Upper lobe of right lung (tissue), 1 donor: ENCODE measurements around the gene TAAR6. TPM values are rescaled to one million over a fixed set of nuclear protein-coding genes. Genes with fewer than 3 reads are reported as not detected.
"Not testable (repeated sequence)": the region's sequence is repeated elsewhere in the genome, so short reads cannot be mapped to it uniquely, and the experiment has no call there.

ENCODE experiments used
- ATAC-seq: fragments of 200-7000 bp; cut with Tn5 transposase; one replicate; pipeline ENCODE4 v1.9.1; 2020; ENCODE audit warnings: mild to moderate bottlenecking, moderate library complexity
- DNase-seq: peaks from one replicate; pipeline ENCODE4 v3.0.0-alpha.2; 2020
- H3K27ac ChIP-seq: fragments of 200-600 bp; one replicate; pipeline ENCODE4 v1.8.0; 2022
- H3K27me3 ChIP-seq: fragments of 200-600 bp; one replicate; pipeline ENCODE4 v1.8.0; 2022; ENCODE audit warnings: mild to moderate bottlenecking
- H3K36me3 ChIP-seq: fragments of 200-600 bp; one replicate; pipeline ENCODE4 v1.8.0; 2022
- H3K4me1 ChIP-seq: fragments of 200-600 bp; one replicate; pipeline ENCODE4 v1.8.0; 2022
- H3K4me3 ChIP-seq: fragments of 200-600 bp; one replicate; pipeline ENCODE4 v1.8.0; 2022; ENCODE audit warnings: mild to moderate bottlenecking
- H3K9me3 ChIP-seq: fragments of 200-600 bp; one replicate; pipeline ENCODE4 v1.8.0; 2022
- CTCF ChIP-seq: fragments of 200-600 bp; IDR thresholded peaks from one replicate; pipeline ENCODE4 v1.8.0; 2022; ENCODE audit warnings: antibody characterized with exemption
- intact Hi-C: fragments of 100-400 bp; cut with DNase I; formaldehyde crosslinking; loops from one replicate; pipeline ENCODE4 v1.11.0; 2022
- total RNA-seq: library from RNA; stranded (reverse); fragmentation: NEBNext Ultra II Directional; extraction: Animal tissue kit (Norgen Biotek cat#: 25700); gene quantifications from one replicate; pipeline ENCODE4 v1.2.1, GENCODE V29; 2021
- donor health status: DM: no; HTN: yes; CAD: no; lungs with severe emphysema.

TAAR6 gene
- total RNA-seq, 1 donor from 2014 or later = not detected

GRCh38 chr6:132527791-132528190 lies 42.3 kb upstream of the TAAR6 start:
- ATAC-seq (no peak), DNase-seq (no peak)
- Histone ChIP-seq H3K36me3 (no peaks in the 10 kb centered on the region), H3K27ac (no peak overlapping the region), H3K4me3 (no peak overlapping the region), H3K9me3 (no peaks in the 10 kb centered on the region), H3K4me1 (no peaks in the 10 kb centered on the region), H3K27me3 (peaks cover 11% of the 10 kb centered on the region)
- TF ChIP-seq CTCF = no peak
- intact Hi-C loops = no loop called here

- Histone ChIP-seq H3K36me3 (no peaks in the 10 kb centered on the region), H3K27me3 (peaks cover 11% of the 10 kb centered on the region), H3K9me3 (no peaks in the 10 kb centered on the region), H3K4me3 (no peak overlapping the region), H3K27ac (no peak overlapping the region), H3K4me1 (no peaks in the 10 kb centered on the region)
- DNase-seq (no peak), ATAC-seq (peak; percentile 84)
- TF ChIP-seq CTCF = peak; percentile 87
- intact Hi-C loops = no loop called here
Observed at GRCh38 chr6:132530293-132530974, 39.7 kb upstream of the TAAR6 start.

- ATAC-seq, H3K9me3 ChIP-seq, DNase-seq, H3K27ac ChIP-seq, H3K36me3 ChIP-seq, H3K4me3 ChIP-seq, H3K4me1 ChIP-seq, intact Hi-C loops: not testable (repeated sequence)
- H3K27me3 ChIP-seq = peaks cover 14% of the 10 kb centered on the region
Observed at GRCh38 chr6:132534546-132534945, 35.6 kb upstream of the TAAR6 start.

GRCh38 chr6:132537145-132537544 lies 33.0 kb upstream of the TAAR6 start:
- no peak for DNase-seq
- peaks cover 8% of the 10 kb centered on the region for H3K27me3 ChIP-seq
- no peak for ATAC-seq
- no peak overlapping the region for H3K4me3 ChIP-seq
- no peaks in the 10 kb centered on the region for H3K9me3 ChIP-seq
- TF ChIP-seq CTCF = no peak
- no peak overlapping the region for H3K27ac ChIP-seq
- H3K36me3 ChIP-seq = no peaks in the 10 kb centered on the region
- H3K4me1 ChIP-seq = no peaks in the 10 kb centered on the region
- intact Hi-C loops = no loop called here

GRCh38 chr6:132537977-132538376 lies 32.1 kb upstream of the TAAR6 start, which contains the start of gene TAAR9:
TSS of gene TAAR9 (plus strand) at chr6:132538277. CDS start at chr6:132538290, 13 bp downstream.
- H3K27me3 ChIP-seq = peaks cover 8% of the 10 kb centered on the region
- ATAC-seq (no peak), DNase-seq (no peak)
- intact Hi-C loops = no loop called here
- no peak within 1 kb of the TSS for H3K4me3 ChIP-seq
- H3K4me1 ChIP-seq = no peaks in the 10 kb centered on the region
- TF ChIP-seq CTCF = no peak
- no peaks in the 10 kb centered on the region for H3K36me3 ChIP-seq
- H3K27ac ChIP-seq = no peak within 1 kb of the TSS
- H3K9me3 ChIP-seq = no peaks in the 10 kb centered on the region

- intact Hi-C loops = no loop called here
- Histone ChIP-seq H3K4me3 (no peak overlapping the region), H3K36me3 (no peaks in the 10 kb centered on the region), H3K4me1 (no peaks in the 10 kb centered on the region), H3K27ac (no peak overlapping the region), H3K27me3 (peaks cover 3% of the 10 kb centered on the region), H3K9me3 (no peaks in the 10 kb centered on the region)
- DNase-seq (no peak), ATAC-seq (no peak)
- no peak for TF ChIP-seq CTCF
Observed at GRCh38 chr6:132544826-132545225, 25.3 kb upstream of the TAAR6 start.
